ENCODE data around the gene GABRE.

GABRE gene

GRCh38 chrX:151954730-151955129 is 19.7 kb downstream of the GABRE start:
- Histone ChIP-seq H3K27me3 (ENCODE audit: insufficient read depth, low read depth) (no peaks in the 10 kb centered on the region), H3K27ac (no peak overlapping the region), H4K20me1 (ENCODE audit: insufficient read depth) (no peaks in the 10 kb centered on the region), H3K79me2 (ENCODE audit: insufficient read depth, low read depth) (no peaks in the 10 kb centered on the region), H3K4me2 (no peak overlapping the region), H3K36me3 (ENCODE audit: insufficient read depth) (no peaks in the 10 kb centered on the region), H3K4me3 (IDR thresholded peaks at IDR 0.05; ENCODE audit: insufficient read depth, low read depth, low read length) (no peak overlapping the region), H2AFZ (ENCODE audit: low read depth) (no peak overlapping the region), H3K9ac (no peak overlapping the region), H3K4me1 (ENCODE audit: low read depth, poor library complexity, severe bottlenecking) (peaks cover 4% of the 10 kb centered on the region)
- no peak for TF ChIP-seq CTCF (conservative IDR thresholded peaks at IDR 0.05; ENCODE audit: low read depth, low read length)

DNA sequence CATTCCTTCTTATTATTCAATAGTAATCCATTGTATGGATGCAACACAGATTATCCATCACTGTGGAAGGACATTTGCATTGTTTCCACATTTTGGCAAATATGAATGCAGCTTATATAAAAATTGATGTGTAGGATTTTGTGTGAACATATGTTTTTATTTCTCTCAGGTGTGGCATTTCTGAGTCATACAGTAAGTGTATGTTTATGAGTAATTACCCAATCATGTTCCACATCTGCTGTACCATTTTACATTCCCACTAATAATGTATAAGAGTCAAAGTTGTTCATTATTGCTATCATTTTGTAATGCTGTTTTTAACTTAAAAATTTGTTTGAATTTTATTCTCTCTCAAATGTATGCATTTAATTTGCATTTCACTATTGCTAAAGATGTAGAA is 36.3 kb downstream of the GABRE start:
- Histone ChIP-seq H3K79me2 (ENCODE audit: insufficient read depth, low read depth) (no peaks in the 10 kb centered on the region), H3K36me3 (ENCODE audit: insufficient read depth) (no peaks in the 10 kb centered on the region), H3K27me3 (ENCODE audit: insufficient read depth, low read depth) (no peaks in the 10 kb centered on the region), H4K20me1 (ENCODE audit: insufficient read depth) (no peaks in the 10 kb centered on the region), H3K4me2 (no peak overlapping the region), H3K9ac (no peak overlapping the region), H3K27ac (no peak overlapping the region), H3K4me1 (ENCODE audit: low read depth, poor library complexity, severe bottlenecking) (no peaks in the 10 kb centered on the region), H2AFZ (ENCODE audit: low read depth) (no peak overlapping the region), H3K4me3 (IDR thresholded peaks at IDR 0.05; ENCODE audit: insufficient read depth, low read depth, low read length) (no peak overlapping the region)
- no peak for TF ChIP-seq CTCF (conservative IDR thresholded peaks at IDR 0.05; ENCODE audit: low read depth, low read length)

DNA sequence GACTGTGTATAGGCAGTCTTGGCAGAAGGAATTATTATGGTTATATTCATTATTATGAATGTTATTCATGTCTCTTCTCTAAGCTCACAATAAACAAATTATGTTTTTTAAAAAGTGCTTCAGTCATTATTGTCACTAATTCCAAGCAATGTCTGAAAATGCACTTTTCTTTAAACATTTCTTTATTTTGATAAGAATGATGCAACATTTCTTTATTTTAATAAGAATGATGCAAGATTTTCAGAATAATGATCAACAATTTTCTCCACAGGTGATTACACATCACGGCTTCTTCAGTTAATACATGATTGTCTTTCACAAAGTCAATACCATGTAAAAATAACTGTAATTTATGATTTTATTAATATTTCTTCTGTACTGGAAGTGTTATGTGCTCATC is 39.1 kb downstream of the GABRE start:
- H3K27ac ChIP-seq = no peak overlapping the region
- no peaks in the 10 kb centered on the region for H3K79me2 ChIP-seq (ENCODE audit: insufficient read depth, low read depth)
- no peak overlapping the region for H3K4me2 ChIP-seq
- H4K20me1 ChIP-seq (ENCODE audit: insufficient read depth) = no peaks in the 10 kb centered on the region
- TF ChIP-seq CTCF (conservative IDR thresholded peaks at IDR 0.05; ENCODE audit: low read depth, low read length) = no peak
- no peaks in the 10 kb centered on the region for H3K27me3 ChIP-seq (ENCODE audit: insufficient read depth, low read depth)
- no peaks in the 10 kb centered on the region for H3K4me1 ChIP-seq (ENCODE audit: low read depth, poor library complexity, severe bottlenecking)
- no peak overlapping the region for H3K4me3 ChIP-seq (IDR thresholded peaks at IDR 0.05; ENCODE audit: insufficient read depth, low read depth, low read length)
- no peak overlapping the region for H2AFZ ChIP-seq (ENCODE audit: low read depth)
- H3K36me3 ChIP-seq (ENCODE audit: insufficient read depth) = no peaks in the 10 kb centered on the region
- H3K9ac ChIP-seq = no peak overlapping the region

GRCh38 chrX:151929126-151929525 is 45.4 kb downstream of the GABRE start:
- no peak for TF ChIP-seq CTCF (conservative IDR thresholded peaks at IDR 0.05; ENCODE audit: low read depth, low read length)
- Histone ChIP-seq H2AFZ (ENCODE audit: low read depth) (no peak overlapping the region), H3K27ac (no peak overlapping the region), H3K4me1 (ENCODE audit: low read depth, poor library complexity, severe bottlenecking) (no peaks in the 10 kb centered on the region), H3K9ac (no peak overlapping the region), H3K4me3 (IDR thresholded peaks at IDR 0.05; ENCODE audit: insufficient read depth, low read depth, low read length) (no peak overlapping the region), H4K20me1 (ENCODE audit: insufficient read depth) (no peaks in the 10 kb centered on the region), H3K27me3 (ENCODE audit: insufficient read depth, low read depth) (no peaks in the 10 kb centered on the region), H3K36me3 (ENCODE audit: insufficient read depth) (no peaks in the 10 kb centered on the region), H3K79me2 (ENCODE audit: insufficient read depth, low read depth) (no peaks in the 10 kb centered on the region), H3K4me2 (no peak overlapping the region)

- Histone ChIP-seq H2AFZ (ENCODE audit: low read depth) (no peak overlapping the region), H3K4me3 (IDR thresholded peaks at IDR 0.05; ENCODE audit: insufficient read depth, low read depth, low read length) (no peak overlapping the region), H3K9ac (no peak overlapping the region), H3K4me1 (ENCODE audit: low read depth, poor library complexity, severe bottlenecking) (no peaks in the 10 kb centered on the region), H3K36me3 (ENCODE audit: insufficient read depth) (no peaks in the 10 kb centered on the region), H3K27ac (no peak overlapping the region), H4K20me1 (ENCODE audit: insufficient read depth) (no peaks in the 10 kb centered on the region), H3K27me3 (ENCODE audit: insufficient read depth, low read depth) (no peaks in the 10 kb centered on the region), H3K79me2 (ENCODE audit: insufficient read depth, low read depth) (no peaks in the 10 kb centered on the region), H3K4me2 (no peak overlapping the region)
- no peak for TF ChIP-seq CTCF (conservative IDR thresholded peaks at IDR 0.05; ENCODE audit: low read depth, low read length)
Measured at GRCh38 chrX:151923648-151924047, 50.8 kb downstream of the GABRE start.

Measured in KMS-11 (cell line).